Loucy (cell line): ENCODE results near the gene DENND5A.

Experiments used
- CTCF ChIP-seq: fragments of 200-600 bp; sonication (generic); conservative IDR thresholded peaks from 2 replicates; pipeline ENCODE4 v1.5.1; 2014; ENCODE audit warnings: mild to moderate bottlenecking, antibody characterized with exemption, low read length
- EZH2phosphoT487 ChIP-seq: fragments of 200-600 bp; IDR thresholded peaks from 2 replicates; pipeline ENCODE4 v1.6.1; 2018; ENCODE audit warnings: antibody characterized with exemption, mild to moderate bottlenecking, moderate library complexity, borderline replicate concordance

DNA sequence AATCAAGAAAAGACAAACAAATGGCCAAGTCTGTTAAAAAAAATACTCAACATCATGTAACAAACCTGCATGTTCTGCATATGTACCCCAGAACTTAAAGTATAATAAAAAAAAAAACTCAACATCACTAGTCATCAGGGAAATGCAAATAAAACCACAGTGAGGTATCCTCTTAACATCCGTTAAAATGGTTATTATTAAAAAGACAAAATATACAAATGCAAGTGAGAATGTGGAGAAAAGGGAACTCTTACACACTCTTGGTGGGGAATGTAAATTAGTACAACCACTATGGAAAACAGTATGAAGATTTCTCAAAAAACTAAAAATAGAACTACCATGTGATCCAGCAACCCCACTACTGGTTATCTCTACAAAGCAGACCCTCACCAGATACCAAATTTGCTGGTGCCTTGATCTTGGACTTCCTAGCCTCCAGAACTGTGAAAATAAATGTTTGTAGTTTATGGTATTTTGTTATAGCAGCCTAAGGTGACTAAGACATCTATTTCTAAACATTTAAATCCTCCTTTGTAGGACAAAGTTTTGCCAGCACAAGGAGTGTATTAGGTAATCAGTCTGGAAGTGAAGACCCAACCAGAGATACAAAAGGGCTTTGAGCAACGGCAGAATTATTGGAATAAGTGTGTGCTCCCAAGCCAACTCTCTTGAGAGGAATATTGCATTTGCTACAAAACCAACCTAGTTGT, 141.4 kb downstream of the DENND5A start:
- TF ChIP-seq CTCF: no peak
- no peak for TF ChIP-seq EZH2phosphoT487
